ENCODE results near the gene MUC22.

- no peak for TF ChIP-seq CTCF (IDR thresholded peaks at IDR 0.05)
- no peak for TF ChIP-seq POLR2A (IDR thresholded peaks at IDR 0.05)
- no peak for TF ChIP-seq EP300 (IDR thresholded peaks at IDR 0.05)
These were observed 39.3 kb upstream of the MUC22 start for GRCh38 chr6:30970946-30971345.
